Uterus (tissue), 2 donors: Measurements from ENCODE around the gene PLCG1.

Experiments used
- POLR2A ChIP-seq, 2 donors: fragments of 450-650 bp; IDR thresholded peaks; one replicate each; pipeline ENCODE4 v1.6.1; 2016; ENCODE audit warnings: antibody characterized with exemption in 2 of 2, mild to moderate bottlenecking in 1 of 2, moderate library complexity in 1 of 2
- TF ChIP-seq, protein P1 (sequence below), 4 experiments: fragments of 200-600 bp in 2 of 4; fragments of 450-650 bp in 2 of 4; sonication (generic) in 2 of 4; IDR thresholded peaks; one replicate each; pipeline ENCODE4 v1.5.1; 2016 to 2019; ENCODE audit warnings: antibody characterized with exemption in 4 of 4, mild to moderate bottlenecking in 2 of 4, moderate library complexity in 1 of 4

DNA sequence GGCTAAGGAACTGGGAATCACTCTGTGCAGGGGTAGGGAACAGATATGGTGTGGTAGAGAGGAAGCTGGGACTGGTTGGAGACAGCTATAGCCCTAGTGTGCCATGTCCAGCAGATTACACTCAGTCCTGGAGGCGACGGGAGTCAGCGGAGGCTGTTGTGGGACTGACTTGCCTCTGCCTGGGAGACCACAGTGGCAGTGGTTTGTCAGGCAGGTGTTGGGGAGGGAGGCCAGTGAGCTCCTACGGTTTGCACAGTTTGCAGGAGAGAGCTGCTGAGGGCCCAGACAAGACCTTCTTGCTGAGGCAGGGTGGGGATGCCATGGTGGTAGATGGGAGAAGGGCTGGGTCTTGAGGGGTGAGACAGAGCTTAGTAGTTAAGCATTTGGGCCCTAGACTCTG lies 4.9 kb downstream of the PLCG1 start:
- TF ChIP-seq, protein P1, sequence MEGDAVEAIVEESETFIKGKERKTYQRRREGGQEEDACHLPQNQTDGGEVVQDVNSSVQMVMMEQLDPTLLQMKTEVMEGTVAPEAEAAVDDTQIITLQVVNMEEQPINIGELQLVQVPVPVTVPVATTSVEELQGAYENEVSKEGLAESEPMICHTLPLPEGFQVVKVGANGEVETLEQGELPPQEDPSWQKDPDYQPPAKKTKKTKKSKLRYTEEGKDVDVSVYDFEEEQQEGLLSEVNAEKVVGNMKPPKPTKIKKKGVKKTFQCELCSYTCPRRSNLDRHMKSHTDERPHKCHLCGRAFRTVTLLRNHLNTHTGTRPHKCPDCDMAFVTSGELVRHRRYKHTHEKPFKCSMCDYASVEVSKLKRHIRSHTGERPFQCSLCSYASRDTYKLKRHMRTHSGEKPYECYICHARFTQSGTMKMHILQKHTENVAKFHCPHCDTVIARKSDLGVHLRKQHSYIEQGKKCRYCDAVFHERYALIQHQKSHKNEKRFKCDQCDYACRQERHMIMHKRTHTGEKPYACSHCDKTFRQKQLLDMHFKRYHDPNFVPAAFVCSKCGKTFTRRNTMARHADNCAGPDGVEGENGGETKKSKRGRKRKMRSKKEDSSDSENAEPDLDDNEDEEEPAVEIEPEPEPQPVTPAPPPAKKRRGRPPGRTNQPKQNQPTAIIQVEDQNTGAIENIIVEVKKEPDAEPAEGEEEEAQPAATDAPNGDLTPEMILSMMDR (IDR thresholded peaks at IDR 0.05) = no peak
- TF ChIP-seq POLR2A (IDR thresholded peaks at IDR 0.05) = no peak
